Measurements from ENCODE around the gene CERS4. TPM values are rescaled to one million over a fixed set of nuclear protein-coding genes. Genes with fewer than 3 reads are reported as not detected.

The CERS4 gene
- total RNA-seq, 1 experiment from 2014 or later: 11.6 TPM

- no peak for TF ChIP-seq CTCF (IDR thresholded peaks at IDR 0.05)
- no peak for TF ChIP-seq TCF7L2 (IDR thresholded peaks at IDR 0.05; ENCODE audit: low read depth, low read length)
- TF ChIP-seq SIN3A (IDR thresholded peaks at IDR 0.05; ENCODE audit: borderline replicate concordance, insufficient read depth, low read depth, low read length): no peak
- TF ChIP-seq REST (IDR thresholded peaks at IDR 0.05; ENCODE audit: insufficient read depth in 1 of 2, low read depth in 2 of 2, low read length in 1 of 2): no peak
- BruUV-seq (replicated peaks): no TSS peak
- Histone ChIP-seq H3K27me3 (ENCODE audit: control insufficient read depth, insufficient read depth, low read length) (no peaks in the 10 kb centered on the region), H3K36me3 (ENCODE audit: control insufficient read depth, insufficient read depth, low read length) (no peaks in the 10 kb centered on the region), H3K4me1 (ENCODE audit: control insufficient read depth, insufficient read depth, low read length) (peaks cover 9% of the 10 kb centered on the region), H3K9me3 (ENCODE audit: control insufficient read depth, insufficient read depth, low read depth, low read length) (no peaks in the 10 kb centered on the region), H3K4me3 (ENCODE audit: low read depth in 2 of 2, low read length in 2 of 2) (no peak overlapping the region), H3K27ac (ENCODE audit: low read length) (no peak overlapping the region)
- ATAC-seq (no peak), DNase-seq (ENCODE audit: low read depth, low spot score) (no peak)
- in situ Hi-C loops (cut with HindIII; ENCODE audit: low pct_unique_long_range_greater_than_20kb, low sequenced_read_pairs): no loop called here
- ChIA-PET CTCF (no interaction called here), POLR2A (interaction anchor here (0.6 kb wide), 1 partner anchor 321 kb away, joined by 11 read pairs; the partner anchor contains the start of gene SNAPC2)
- intact Hi-C loops (cut with micrococcal nuclease; ENCODE audit: unreplicated experiment): no loop called here
Measured at GRCh38 chr19:8241646-8242045, 32.5 kb downstream of the CERS4 start.

GRCh38 chr19:8242211-8242821 lies 33.1 kb downstream of the CERS4 start:
- Histone ChIP-seq H3K9me3 (ENCODE audit: control insufficient read depth, insufficient read depth, low read depth, low read length) (no peaks in the 10 kb centered on the region), H3K27me3 (ENCODE audit: control insufficient read depth, insufficient read depth, low read length) (no peaks in the 10 kb centered on the region), H3K36me3 (ENCODE audit: control insufficient read depth, insufficient read depth, low read length) (no peaks in the 10 kb centered on the region), H3K27ac (ENCODE audit: low read length) (no peak overlapping the region), H3K4me1 (ENCODE audit: control insufficient read depth, insufficient read depth, low read length) (peaks cover 9% of the 10 kb centered on the region), H3K4me3 (ENCODE audit: low read depth in 2 of 2, low read length in 2 of 2) (no peak overlapping the region)
- ChIA-PET POLR2A (interaction anchor here (0.7 kb wide), 1 partner anchor 11 kb away, joined by 4 read pairs; no protein-coding TSS in a partner anchor), CTCF (no interaction called here)
- intact Hi-C loops (cut with micrococcal nuclease; ENCODE audit: unreplicated experiment) (no loop called here), in situ Hi-C loops (cut with HindIII; ENCODE audit: low pct_unique_long_range_greater_than_20kb, low sequenced_read_pairs) (no loop called here)
- DNase-seq (ENCODE audit: low read depth, low spot score): no peak
- BruUV-seq (replicated peaks): no TSS peak
- TF ChIP-seq REST (IDR thresholded peaks at IDR 0.05; ENCODE audit: insufficient read depth in 1 of 2, low read depth in 2 of 2, low read length in 1 of 2) (no peak), POLR2AphosphoS5 (IDR thresholded peaks at IDR 0.05; ENCODE audit: low read depth, low read length) (no peak), SIN3A (IDR thresholded peaks at IDR 0.05; ENCODE audit: borderline replicate concordance, insufficient read depth, low read depth, low read length) (no peak), TCF7L2 (IDR thresholded peaks at IDR 0.05; ENCODE audit: low read depth, low read length) (no peak), CTCF (IDR thresholded peaks at IDR 0.05) (no peak)
- ATAC-seq: 0 out of 2 replicates have a peak, but pooled peaks have one; percentile 46
